NOMO-1 treated with DMSO at 0.1 percent for 48 hours (cell line): ENCODE measurements around the gene SH3GL3.

ENCODE experiments used
- DNase-seq: peaks from one replicate; lab custom pipeline; 2025; ENCODE audit not compliant: unreplicated experiment; lab: John Stamatoyannopoulos, UW

SH3GL3 gene

DNA sequence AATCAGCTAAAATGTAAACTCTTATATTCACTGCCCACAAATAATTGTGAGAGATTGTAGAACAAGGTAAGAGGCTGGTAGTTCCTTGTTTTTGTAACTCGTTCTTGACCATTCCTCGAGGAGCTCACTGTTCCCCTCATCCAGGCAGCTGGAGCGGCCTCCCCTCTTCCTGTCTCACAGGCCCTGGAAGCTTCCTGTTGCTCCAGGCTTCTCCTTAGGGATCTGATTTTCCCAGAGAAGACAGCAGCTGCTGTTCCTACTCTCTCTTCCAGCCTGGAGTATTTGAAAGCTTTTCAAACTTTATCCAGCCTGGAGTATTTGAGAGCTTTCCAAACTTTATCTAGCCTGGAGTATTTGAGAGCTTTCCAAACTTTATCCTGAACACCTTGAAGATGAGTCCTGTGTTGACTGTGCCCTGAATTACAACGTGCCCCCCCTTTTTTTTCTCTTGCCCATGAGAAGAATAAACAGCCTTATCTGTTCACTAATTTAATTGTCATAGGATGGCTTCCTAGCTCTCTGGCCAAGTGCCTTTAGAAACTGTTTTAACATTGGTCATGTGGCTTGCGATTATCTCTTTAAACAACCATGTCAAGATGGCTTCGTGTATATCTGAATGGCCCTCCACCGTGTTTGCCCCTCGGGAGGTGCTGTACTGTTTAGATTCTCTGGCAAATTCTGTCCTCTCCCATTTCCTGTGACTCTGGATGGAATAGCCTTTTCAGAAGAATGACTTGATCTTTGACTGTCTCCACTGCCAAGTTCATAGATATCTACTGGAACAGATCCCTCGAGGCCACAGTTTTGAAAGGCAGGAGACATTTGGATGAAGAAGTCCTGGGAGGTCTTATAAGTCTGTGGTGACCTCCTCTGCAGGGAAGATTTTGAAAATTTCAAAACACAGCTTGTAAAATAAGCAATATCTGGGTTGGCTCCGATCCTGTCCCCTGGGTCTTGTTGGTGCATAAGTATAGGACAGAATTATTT, 211.6 kb downstream of the SH3GL3 start:
- no peak for DNase-seq

DNA sequence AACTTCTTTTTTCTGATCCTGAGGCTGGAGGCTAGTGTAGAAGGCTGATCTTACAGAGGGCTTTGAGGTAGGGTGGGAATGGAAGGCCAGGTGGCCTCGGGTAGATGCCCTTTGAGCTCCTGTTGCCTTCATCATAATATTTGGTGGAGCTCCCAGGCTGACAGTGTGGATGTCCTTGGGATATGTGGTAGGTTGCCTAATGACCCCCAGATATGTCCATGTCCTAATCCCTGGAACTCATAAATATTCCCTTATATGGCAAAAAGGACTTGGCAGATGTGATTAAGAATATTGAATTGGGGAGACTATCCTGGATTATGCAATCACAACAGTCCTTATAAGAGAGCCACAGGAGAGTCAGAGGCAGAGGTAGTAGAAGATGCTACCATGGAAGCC, 212.3 kb downstream of the SH3GL3 start:
- no peak for DNase-seq

DNA sequence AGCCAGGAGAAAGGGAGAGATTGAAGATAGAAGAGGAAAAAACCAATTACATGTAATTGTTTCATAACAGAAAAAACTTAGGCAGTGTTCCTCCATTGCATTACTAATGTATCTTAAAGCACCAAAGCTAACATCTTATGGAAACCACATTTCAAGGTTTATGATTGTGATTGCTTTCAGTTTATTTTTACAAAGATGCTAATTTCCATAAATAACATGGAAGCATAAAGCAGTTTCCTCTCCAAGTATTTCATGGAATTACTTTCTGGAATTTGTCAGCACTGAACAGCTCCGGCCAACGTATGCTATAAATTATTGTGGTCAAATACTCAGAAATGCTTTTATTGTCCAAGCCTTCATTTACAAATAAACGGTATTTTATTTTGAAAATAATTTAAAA, 218.3 kb downstream of the SH3GL3 start:
- DNase-seq, result no peak
